ENCODE data around the gene FAR1.
"Not testable (repeated sequence)": the region's sequence is repeated elsewhere in the genome, so short reads cannot be mapped to it uniquely, and the experiment has no call there.

FAR1 gene

DNA sequence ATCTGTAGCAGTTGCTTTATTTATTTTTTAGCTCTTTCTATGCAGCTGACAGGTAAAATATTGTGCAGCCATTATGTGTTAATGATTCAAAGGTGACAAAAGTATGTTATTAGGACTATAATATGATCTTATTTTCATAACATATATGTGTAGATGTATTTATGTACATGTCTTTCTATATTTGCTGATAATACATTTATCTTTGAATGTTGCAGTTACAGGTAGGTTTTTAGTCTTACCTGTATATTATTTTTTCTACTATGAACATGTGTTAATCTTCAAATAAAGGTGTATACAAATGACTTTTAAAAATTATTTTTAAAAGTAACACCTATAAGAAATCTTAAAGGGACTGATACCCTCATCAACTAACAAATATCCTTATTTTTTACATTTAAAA is 33.6 kb downstream of the FAR1 start:
- in situ Hi-C loops (cut with MboI; ENCODE audit: low sequenced_read_pairs), result no loop called here

DNA sequence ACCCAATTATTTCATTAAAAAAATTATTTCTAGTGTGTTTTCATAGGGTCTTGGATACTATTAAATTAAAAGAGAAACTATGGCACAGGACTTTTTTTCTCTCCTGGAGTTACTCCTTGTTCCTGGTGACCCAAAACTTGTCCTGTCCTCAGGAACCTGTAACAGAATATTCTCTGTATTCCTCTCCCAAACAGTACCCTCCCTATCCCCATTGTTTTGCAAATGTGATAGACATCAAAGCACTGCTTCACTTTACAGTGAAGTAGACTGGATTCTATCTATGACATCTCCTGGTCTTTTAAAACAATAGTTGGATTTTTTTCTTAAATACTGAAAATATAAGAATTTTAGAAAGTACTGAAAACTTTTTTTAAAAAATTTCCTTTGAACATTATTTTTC is 37.2 kb downstream of the FAR1 start:
- in situ Hi-C loops (cut with MboI; ENCODE audit: low sequenced_read_pairs), result no loop called here

DNA sequence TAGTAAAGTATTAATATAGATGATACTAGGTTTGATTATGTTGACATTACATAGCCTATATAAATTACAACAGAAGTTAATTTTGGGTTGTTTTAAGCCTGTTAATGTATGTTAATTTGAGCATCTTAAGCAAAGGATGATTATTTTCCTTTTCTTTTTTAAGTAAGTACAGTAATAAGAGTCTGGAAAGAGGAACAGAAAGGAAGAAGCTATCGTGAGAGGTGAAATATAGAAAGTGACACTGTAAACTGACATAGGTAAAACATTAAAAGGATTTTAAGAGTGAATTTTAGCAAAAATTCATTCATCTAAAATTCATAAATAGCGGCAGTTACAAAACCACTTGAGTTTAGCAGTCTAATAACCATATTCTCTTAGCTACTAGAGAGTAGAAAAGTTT is 45.5 kb downstream of the FAR1 start:
- in situ Hi-C loops (cut with MboI; ENCODE audit: low sequenced_read_pairs), result no loop called here

DNA sequence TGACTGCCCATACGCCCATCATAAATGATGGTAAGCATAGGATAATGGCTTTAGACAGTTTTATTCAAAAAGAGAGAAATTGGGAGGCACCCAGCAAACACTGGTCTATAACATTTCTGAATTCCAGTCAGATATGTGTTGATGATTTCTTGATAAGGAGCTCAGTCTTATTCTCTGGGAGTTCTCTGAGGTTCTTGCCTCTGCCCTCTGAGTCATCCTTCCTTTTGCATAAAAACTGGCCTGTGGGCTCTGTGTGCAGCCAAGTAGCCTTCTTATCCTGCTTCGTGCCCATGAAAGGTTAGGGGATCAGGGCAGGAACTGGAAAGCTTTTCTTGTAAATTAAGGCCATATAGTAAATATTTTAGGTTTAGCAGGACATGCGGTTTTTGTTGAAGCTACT is 48.9 kb downstream of the FAR1 start:
- in situ Hi-C loops (cut with MboI; ENCODE audit: low sequenced_read_pairs), result no loop called here

DNA sequence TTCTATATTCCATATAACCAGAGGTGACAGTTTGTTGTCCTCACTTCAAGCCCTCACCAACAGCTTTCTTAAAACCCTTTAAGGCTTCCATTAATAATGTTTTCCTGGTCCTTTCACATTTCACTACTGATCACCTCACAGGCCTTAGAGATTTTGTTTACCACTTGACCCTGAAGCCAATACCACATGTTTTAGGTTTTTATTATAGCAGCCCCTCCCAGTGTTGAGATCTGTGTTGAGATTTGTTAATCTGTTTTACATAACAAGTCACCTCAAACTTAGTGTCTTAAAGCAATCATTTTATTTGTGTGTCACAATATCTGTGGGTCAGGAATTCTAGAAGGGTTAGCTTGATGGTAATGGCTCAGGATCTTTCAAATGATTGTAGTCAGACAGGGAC is 49.9 kb downstream of the FAR1 start:
- in situ Hi-C loops (cut with MboI; ENCODE audit: low sequenced_read_pairs), result no loop called here

DNA sequence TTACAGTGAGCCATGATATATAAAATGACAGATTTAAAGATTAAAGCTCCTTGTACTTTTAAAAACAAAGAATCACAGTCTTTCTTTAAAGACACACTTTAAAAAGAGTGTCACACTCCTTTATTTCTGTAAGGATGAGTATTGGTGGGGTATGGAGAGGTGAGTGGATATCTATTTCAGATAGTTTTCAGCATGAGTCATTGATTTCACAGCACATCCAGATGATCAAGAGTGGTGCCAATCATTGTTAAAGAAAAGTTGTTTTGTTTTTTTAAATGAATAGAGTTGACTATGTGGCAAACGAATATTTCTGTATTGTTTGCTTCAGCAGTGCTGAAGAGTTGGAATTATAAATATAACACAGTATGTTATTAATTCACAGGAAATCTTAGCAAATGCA is 52.5 kb downstream of the FAR1 start:
- in situ Hi-C loops (cut with MboI; ENCODE audit: low sequenced_read_pairs), result no loop called here

DNA sequence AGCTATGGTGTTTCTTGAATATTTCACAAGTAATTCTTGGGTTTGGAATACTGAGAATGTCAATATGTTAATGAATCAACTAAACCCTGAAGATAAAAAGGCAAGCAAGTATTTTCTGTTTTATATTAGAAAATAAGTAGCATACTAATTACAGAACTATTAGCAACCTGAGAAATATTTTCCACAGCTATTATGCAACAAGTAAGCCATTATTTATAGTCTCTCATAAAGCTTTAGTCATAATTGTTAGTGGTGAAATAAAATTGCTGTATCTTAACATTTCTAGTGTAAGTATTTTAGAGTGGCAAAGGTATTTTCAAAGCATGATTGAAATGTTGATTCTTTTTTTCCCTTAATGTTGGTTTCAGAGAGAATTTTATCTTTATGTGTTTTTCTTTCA is 53.3 kb downstream of the FAR1 start:
- in situ Hi-C loops (cut with MboI; ENCODE audit: low sequenced_read_pairs), result no loop called here

DNA sequence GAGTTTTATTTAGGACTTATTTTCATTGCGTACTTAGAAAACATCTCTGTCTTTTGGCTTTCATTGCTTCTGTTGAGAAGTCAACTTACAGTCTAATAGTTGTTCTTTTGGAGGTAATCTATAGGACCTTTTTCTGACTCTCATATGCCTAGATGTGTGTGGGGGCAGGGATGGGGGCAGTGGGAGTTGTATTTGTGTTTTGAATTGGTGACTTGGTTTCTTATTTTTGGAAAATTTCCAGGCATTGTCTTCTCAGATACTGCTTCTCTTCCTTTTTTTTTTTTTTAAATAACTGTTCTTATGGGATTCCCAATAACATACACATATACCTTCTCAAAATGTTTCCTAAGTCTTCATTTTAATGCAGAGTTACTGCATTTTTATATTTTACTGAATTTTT is 58.0 kb downstream of the FAR1 start:
- in situ Hi-C loops (cut with MboI; ENCODE audit: low sequenced_read_pairs), result no loop called here

DNA sequence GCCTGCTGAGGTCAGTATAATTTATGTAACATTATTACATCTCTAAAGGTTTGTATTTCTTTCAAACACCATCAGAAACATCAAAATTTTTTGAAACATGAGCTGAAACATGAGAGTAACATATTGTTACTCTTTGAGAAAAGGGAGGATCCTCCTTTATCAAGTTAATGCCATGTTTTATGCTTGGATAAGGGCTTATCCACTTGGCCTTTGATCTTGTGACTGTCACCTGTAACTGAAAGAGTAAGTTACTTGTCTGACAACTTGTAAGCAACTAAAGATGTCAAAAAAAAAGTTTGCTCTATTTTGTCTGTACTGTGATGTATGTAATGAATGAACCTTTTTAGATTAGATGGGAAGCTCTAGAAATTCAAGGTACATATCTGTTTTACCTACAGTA is 59.6 kb downstream of the FAR1 start:
- in situ Hi-C loops (cut with MboI; ENCODE audit: low sequenced_read_pairs), result no loop called here

DNA sequence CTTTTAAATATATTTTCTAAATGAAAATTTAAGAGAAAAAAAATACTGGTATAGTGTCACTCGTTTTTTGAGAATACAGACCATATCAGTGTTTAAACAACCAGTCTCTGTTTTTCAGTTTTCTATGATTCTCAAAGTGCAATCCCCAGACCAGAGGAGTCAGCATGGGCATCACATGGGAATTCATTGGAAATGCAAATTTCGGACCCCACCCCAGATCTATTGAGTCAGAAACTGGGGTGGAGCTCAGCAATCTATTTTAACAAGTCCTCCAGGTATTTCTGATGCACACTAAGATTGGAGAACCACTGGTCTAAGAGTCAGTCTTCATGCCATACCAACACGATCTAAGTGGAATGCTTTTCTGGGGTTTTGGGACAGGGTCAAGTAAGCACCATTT is 66.1 kb downstream of the FAR1 start:
- in situ Hi-C loops (cut with MboI; ENCODE audit: low sequenced_read_pairs), result no loop called here

DNA sequence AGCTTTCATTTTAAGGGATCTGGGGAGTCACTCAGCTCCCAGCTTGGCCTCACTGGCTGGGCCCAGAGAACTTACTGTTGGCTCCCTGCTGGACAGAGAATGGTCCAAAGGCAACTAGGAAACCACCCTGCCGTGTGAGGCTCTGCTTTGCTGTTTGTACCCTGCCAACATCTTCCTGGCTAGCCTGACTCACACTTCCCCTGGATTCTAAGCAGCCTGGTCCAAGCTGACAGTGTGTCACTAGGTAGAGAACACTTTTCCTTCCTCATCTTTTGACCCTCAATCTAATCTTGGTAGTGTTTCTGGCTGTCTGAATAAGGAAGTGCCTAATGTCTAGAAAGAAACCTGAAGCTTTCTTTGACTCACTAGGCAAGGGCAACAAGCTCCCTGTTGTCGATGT is 76.7 kb downstream of the FAR1 start:
- in situ Hi-C loops (cut with MboI; ENCODE audit: low sequenced_read_pairs), result no loop called here

DNA sequence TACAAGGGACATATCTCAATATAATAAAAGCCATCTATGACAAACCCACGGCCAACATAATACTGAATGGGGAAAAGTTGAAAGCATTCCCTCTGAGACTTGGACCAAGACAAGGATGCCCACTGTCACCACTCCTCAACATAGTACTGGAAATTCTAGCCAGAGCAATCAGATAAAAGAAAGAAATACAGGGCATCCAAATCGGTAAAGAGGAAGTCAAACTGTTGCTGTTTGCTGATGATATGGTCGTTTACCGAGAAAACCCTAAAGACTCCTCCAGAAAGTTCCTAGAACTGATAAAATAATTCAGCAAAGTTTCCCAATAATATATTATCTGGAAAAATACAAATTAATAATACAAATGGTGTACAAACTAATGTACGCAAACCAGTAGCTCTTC is 84.8 kb downstream of the FAR1 start:
- in situ Hi-C loops (cut with MboI; ENCODE audit: low sequenced_read_pairs), result not testable (repeated sequence)

DNA sequence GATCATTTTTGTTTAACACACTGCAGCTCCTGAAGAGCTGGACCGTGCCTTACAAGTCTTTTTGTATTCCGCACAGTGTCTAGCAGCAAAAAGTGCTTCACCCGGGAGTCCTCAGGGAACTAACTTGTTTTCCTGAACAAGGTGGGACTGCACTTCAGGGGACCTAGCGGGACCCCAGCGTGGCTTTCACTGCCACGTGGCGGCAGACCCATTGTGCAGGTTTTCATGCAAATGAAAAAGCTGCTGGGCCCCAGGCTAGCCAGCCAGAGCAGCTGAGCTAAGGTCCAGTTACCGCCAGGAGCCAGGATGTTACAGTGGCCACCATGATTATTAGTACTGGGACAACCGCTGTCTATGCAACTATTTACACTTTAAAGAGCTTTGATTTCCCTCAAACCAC is 90.6 kb downstream of the FAR1 start:
- in situ Hi-C loops (cut with MboI; ENCODE audit: low sequenced_read_pairs), result no loop called here

DNA sequence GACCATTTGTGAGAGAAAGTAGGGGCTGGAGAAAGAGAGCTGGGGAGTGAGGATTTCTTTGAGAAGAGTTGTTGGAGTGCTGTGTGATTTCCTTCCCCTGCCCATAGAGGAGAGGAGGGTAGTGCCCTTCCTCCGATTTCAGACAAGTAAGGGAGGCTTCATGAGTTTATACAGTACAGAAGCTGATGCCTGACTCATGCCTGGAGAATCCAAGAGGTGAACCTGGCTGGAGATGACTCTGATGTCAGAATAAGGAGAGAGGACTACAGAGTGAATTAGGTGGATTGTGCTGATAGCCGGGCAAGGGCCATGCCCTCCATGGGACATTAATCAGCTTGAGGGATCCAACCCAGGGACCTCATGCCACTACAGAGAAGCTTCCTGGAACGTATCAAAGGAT is 91.6 kb downstream of the FAR1 start:
- in situ Hi-C loops (cut with MboI; ENCODE audit: low sequenced_read_pairs), result no loop called here

DNA sequence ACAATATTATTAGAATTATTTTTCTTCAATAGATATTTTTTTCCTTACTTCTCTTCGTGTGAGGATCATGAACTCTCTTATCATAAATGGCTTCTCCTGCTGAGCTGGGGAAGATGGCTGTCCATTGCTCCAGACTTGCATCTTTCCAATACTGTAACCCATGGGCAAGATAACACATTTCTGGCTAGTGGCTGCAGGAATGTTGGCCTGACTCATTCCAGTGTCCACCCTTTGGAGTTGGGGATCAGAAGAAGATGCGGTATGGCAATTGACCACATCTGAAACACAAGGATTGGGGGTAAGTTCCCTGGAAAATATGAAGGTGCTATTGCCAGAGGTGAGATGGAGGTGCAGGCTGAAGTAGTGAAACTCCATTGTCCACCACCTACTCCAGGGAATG is 92.8 kb downstream of the FAR1 start:
- in situ Hi-C loops (cut with MboI; ENCODE audit: low sequenced_read_pairs), result no loop called here

DNA sequence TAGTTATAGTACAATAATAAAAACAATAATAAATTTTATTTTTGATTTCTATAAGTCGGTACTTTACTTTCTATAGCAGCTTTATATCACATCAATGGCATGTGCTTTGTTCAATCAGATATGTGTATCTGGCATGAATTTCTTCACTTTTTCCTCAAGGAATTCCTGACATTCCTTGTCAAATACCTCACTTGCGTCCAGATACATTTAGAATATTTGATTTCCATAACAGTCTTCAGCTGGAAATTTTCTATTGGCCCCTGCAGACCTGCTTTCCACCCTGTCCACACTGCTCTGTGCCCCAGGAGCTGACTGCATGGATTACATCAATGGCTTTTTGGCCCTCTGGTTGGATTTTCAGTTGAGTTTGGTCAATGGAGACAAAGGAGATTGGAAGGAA is 93.2 kb downstream of the FAR1 start:
- in situ Hi-C loops (cut with MboI; ENCODE audit: low sequenced_read_pairs), result no loop called here

DNA sequence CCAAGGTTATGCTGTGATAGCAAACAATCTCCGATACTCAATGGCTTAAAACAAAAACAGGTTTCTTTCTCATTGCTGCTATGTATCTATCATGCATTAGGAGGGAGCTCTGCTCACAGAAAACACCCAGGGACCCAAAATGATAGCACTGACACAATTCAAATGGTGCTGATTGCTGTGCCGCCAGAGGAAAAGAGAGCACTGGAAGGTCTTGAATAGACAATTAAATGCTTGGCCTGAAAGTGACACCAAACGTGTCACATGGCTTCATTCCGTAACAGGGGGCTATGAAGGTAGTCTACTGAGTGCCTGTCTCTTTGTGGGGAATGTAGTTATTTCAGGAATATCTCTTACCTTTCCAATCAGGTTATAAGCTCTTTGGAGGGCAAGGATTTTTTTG is 94.2 kb downstream of the FAR1 start:
- in situ Hi-C loops (cut with MboI; ENCODE audit: low sequenced_read_pairs), result no loop called here

DNA sequence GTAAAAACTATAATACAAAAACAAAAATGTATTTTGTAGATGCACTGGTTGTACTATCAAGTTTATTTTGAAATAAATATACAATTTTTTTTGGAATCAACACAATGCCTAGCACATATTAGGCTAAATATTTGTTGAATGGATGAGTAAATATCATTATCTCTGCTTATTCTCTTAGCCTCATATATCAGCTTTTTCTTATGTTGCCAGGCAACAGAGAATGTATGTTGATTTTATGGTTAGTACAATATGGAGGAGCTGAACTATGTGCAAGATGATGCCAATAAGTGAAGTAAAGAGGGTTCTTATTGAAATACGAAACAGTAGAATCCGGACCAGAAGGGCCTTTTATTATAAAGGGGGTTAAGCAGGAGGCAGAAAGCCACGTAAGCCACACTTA is 94.9 kb downstream of the FAR1 start:
- in situ Hi-C loops (cut with MboI; ENCODE audit: low sequenced_read_pairs), result no loop called here

DNA sequence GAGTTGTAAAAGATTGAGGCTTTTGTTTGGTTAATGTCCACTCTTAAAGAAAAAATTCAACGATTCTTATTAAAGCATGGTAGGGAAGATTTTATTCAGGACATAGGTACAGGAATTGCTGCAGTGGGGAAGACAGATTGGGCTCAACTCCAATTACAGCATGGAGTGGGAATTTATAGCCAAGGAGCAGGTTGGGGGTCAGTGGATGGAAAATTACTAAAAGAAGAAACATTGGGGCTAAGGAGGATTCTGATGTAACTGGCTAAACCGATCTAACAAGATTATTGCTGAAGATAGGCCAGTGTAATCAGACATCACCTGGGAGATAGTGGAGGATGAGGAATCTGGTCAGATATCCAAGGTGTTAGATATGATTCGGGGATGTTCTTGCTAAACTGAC is 97.4 kb downstream of the FAR1 start:
- in situ Hi-C loops (cut with MboI; ENCODE audit: low sequenced_read_pairs), result no loop called here

DNA sequence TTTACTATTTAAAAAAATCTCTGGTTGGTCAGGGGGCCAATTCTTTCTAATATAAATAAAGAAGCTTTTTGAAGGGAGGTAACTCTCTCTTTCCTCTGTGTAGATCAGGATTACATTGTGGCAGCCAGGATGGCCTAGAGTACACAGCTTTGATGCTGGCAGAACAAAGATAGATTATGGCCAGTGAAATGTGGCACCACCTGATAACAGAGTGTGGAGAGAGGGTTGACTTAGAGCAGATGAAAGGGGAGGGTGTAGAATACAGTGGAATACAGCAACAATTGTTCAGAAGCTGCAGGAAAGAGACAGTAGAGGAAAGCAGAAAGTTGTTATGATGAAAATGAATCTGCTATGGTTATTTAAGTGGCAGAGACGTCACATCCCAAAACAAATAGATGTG is 99.0 kb downstream of the FAR1 start:
- in situ Hi-C loops (cut with MboI; ENCODE audit: low sequenced_read_pairs), result no loop called here

DNA sequence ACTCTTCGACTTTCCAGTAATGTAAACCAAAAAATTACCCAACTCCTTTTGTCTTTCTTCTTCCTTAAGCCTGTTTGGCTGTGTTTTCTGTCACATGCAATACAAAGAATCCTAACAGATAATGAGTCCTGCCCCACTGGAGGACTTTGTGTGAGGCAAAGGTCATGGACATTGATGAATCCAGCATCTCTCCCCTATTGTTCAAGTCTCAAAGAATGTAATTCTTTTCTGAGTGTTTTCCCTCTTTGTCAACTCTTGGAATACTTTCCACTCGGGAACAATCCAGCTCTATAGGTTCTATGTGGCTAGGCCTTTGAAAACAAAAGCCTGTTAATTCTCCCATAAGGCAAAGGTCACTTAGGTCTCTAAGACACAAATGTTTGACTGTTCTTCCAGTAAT is 100.7 kb downstream of the FAR1 start:
- in situ Hi-C loops (cut with MboI; ENCODE audit: low sequenced_read_pairs), result no loop called here

DNA sequence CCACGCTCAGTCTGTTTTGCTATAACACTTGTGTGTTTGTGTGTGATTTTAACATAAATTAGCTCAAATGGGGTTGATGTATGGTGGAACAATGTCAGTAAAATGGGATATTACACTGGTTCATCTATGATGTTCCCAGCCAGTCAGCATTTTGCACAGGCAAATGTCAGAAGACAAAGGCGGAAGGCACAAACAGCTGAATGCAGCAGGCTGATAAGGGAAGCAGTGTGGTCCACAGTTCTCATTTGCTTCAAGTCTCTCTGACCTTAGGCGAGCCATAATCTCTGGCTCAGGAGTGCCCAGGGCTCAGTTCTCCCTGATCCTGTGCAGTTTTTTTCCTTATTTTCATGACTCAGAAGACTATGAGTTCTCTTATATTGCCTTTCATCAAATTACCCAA is 102.7 kb downstream of the FAR1 start:
- in situ Hi-C loops (cut with MboI; ENCODE audit: low sequenced_read_pairs), result no loop called here

DNA sequence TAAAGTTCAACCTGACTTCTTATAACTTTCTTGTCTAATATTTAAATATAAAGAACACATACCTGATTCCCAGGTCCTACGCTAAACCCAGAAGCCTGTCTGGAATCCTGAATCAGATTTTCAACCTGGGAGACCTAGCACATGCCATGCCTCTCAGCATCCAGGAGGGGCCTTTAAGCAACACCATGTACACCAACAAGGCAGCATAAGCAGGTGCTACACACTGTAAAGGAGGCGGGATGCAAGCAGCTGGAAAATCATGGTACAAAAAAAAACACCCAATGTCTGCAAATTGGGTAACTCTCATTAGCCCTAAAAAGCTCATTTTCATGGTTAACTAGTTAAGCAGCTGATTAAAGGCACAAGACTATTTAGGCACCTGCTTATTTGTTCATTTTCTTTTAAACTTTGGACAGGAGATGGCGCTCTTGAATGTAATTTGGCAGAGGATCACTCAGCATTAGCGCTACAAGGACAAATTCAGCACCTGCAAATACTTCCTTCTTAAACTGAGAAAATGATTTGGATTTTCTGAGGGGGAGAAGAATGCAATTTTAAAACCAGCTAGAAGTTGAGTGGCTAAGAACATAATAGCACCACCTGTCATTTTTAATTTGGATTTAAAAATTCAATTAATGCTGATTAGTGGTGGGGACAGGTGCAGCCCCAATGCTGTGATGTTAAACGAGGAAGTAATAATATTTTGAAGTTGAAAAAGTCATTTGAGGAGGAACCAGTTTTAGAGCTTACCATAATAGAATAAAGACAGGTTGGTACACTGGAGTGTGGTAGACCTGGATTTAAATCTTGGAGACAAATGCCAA is 104.0 kb downstream of the FAR1 start:
- in situ Hi-C loops (cut with MboI; ENCODE audit: low sequenced_read_pairs), result no loop called here

All from HL-60/S4 treated with retinoic acid at 250 ng/mL for 4 days and 3 days (cell line).